ENCODE results near the gene ZNF275.
"Not testable (repeated sequence)": the region's sequence is repeated elsewhere in the genome, so short reads cannot be mapped to it uniquely, and the experiment has no call there.

The ZNF275 gene

GRCh38 chrX:153333821-153334653 lies at the start of gene ZNF275:
Gene ZNF275 (plus strand): TSS chrX:153334153. CDS start chrX:153336680, 2,527 bp downstream.
- DNase-seq, result peak; percentile 87

GRCh38 chrX:153285678-153286077 lies 48.3 kb upstream of the ZNF275 start:
- not testable (repeated sequence) for DNase-seq

GRCh38 chrX:153288807-153289206 lies 45.1 kb upstream of the ZNF275 start:
- not testable (repeated sequence) for DNase-seq

- DNase-seq, result not testable (repeated sequence)
Measured at GRCh38 chrX:153293485-153294071, 40.4 kb upstream of the ZNF275 start.

- no peak for DNase-seq
Measured at GRCh38 chrX:153297376-153297775, 36.6 kb upstream of the ZNF275 start.

- DNase-seq, result no peak
Measured at GRCh38 chrX:153299855-153300254, 34.1 kb upstream of the ZNF275 start.

GRCh38 chrX:153301746-153302145 lies 32.2 kb upstream of the ZNF275 start:
- no peak for DNase-seq

- no peak for DNase-seq
Measured at GRCh38 chrX:153302796-153303195, 31.2 kb upstream of the ZNF275 start.

GRCh38 chrX:153303276-153304262 lies 30.4 kb upstream of the ZNF275 start:
- DNase-seq, result no peak

- no peak for DNase-seq
Measured at GRCh38 chrX:153304988-153305736, 28.8 kb upstream of the ZNF275 start.

- peak; percentile 41 for DNase-seq
Measured at GRCh38 chrX:153305972-153306371, 28.0 kb upstream of the ZNF275 start.

- no peak for DNase-seq
Measured at GRCh38 chrX:153306527-153307115, 27.3 kb upstream of the ZNF275 start.

GRCh38 chrX:153307276-153308178 lies 26.4 kb upstream of the ZNF275 start:
- peak; percentile 21 for DNase-seq

- no peak for DNase-seq
Measured at GRCh38 chrX:153310901-153311300, 23.1 kb upstream of the ZNF275 start.

- DNase-seq, result no peak
Measured at GRCh38 chrX:153312041-153312440, 21.9 kb upstream of the ZNF275 start.

GRCh38 chrX:153312842-153313241 lies 21.1 kb upstream of the ZNF275 start:
- no peak for DNase-seq

- no peak for DNase-seq
Measured at GRCh38 chrX:153317306-153317705, 16.6 kb upstream of the ZNF275 start.

- no peak for DNase-seq
Measured at GRCh38 chrX:153317996-153318722, 15.8 kb upstream of the ZNF275 start.

- no peak for DNase-seq
Measured at GRCh38 chrX:153318811-153319210, 15.1 kb upstream of the ZNF275 start.

Measured in suppressor macrophage treated with lipopolysaccharide for 4 hours (primary cell).